Testis (tissue), 2 donors: ENCODE results near the gene KIF17.

ENCODE experiments used
- CTCF ChIP-seq, 3 experiments: fragments of 450-650 bp in 2 of 3; fragments of 200-600 bp in 1 of 3; sonication (generic) in 1 of 3; IDR thresholded peaks; one replicate each; pipeline ENCODE4 v1.5.1; 2016 to 2019; ENCODE audit warnings: antibody characterized with exemption in 3 of 3, mild to moderate bottlenecking in 2 of 3, moderate library complexity in 1 of 3
- POLR2A ChIP-seq: fragments of 450-650 bp; IDR thresholded peaks from one replicate; pipeline ENCODE4 v1.6.1; 2017; ENCODE audit warnings: antibody characterized with exemption, mild to moderate bottlenecking, moderate library complexity

DNA sequence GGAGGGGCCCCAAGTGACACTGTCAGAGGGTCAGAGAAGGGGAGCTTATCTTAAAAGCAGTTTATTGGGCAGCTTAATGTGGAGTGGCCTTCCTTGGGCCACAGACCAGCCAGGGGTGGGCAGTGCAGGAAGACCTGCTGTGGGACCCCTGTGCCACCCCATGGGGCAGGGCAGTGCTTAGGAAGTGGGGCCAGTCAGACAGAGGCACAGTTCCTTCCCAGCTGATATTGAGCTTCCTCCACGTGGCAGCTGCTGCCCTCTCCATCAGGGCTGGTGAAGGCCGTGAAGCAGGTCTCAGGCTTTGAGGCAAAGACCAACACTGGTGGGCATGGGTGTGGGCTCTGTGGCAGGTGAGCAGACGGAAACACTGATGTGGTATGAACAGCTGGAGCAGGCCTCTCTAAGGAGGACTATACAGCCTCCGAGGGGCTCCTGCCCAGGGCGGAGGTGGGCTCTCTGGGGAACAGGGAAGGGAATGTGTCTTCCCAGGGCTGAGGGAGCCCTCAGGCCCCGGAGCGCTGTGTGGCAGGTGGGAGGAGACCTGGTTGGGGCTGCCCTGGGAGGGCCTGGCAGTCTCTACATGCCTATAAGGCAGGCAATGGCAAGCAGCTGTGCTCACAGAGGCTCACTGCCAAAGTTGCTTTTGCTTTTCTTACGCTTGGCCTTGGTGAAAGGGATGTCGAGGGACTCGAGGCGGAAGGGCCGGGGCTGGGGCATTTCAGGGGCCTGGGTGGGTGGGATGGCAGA lies 53.7 kb downstream of the KIF17 start:
- TF ChIP-seq CTCF (IDR thresholded peaks at IDR 0.05) (no peak), POLR2A (no peak)
